Adipose tissue (tissue), 3 donors: Measurements from ENCODE around the gene PKM. TPM values are rescaled to one million over a fixed set of nuclear protein-coding genes. Genes with fewer than 3 reads are reported as not detected.

Experiments used
- H3K27ac ChIP-seq: one replicate; pipeline ENCODE4 v1.5.1; 2013; ENCODE audit warnings: low read depth, low read length
- WGBS, 3 donors: extraction: QIAGEN DNeasy Blood & Tissue Kit; methylation state at CpG; one replicate each; pipeline ENCODE4 v1.1.7; 2013; 5-methylcytosine and 5-hydroxymethylcytosine counted together
- polyA plus RNA-seq, 3 donors: library from polyadenylated mRNA; stranded (reverse); fragments of 200-250 nt; gene quantifications; one replicate each; pipeline ENCODE4 v1.2.3, GENCODE V29; 2013
- donor health status: healthy with polysubstance abuse.
- donor health status: Bipolar disorder and iron deficiency.
- donor health status: healthy.

The PKM gene
- polyA plus RNA-seq, 3 donors, result 126 to 249 (median 242) TPM

DNA sequence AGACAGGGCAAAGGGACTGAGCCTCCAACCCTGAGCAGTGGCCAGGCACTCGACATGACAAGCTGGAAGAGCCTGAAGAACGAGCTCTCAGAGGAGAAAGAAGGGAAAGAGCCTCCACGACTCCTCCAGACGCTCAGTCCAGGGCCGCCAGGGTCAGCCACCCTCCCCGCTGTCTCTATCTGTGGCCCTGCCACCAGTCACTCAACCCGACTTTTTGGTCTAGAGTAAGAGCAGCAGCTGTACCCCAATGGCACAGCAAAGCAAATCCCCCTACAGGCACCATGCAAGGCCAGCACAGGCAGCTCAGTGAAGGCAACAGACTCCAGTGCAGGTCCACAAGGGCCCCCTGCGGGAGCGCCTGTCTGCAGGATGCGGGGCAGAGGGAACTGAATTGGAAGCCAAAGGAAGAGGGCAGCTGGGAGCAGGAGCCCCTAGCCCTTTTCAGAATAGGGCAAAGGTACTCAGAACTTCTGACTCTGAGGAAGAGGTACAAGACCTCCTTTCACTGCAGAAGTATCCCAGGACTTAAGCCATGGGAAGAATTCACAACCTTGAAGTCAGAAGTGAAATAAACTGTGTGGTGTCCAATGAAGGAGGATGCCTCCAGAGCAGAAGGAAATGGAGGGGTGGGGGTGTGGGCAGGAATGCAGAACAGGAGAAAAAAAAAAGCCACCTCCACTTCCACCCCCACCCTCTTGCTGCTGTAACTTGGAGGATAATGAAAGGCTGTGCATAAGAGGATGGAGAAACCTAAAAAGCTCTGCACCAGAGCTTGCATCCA, 24.9 kb downstream of the PKM start:
- no peak overlapping the region for H3K27ac ChIP-seq
- 89 to 94% (median 93%) methylated on average over 10 of the region's 10 CpGs for WGBS, 3 donors

DNA sequence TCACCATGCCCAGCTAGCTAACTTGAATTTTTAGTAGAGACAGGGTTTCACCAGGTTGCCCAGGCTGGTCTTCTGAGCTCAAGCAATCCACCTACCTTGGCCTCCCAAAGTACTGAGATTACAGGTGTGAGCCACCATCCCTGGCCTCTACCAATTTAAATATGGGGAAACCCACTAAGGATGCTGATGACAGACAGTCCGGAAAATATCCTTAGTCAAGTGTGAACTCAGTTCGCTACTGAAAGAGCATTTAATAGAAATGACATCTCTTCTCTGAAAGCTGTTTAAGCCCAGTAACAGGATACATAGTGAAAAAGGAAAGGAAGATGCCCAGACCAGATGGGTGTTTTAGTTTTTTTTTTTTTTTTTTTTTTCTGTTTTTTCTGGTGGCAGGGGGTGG, 25.7 kb downstream of the PKM start:
- H3K27ac ChIP-seq, result no peak overlapping the region
- WGBS, 3 donors, result 90 to 98% (median 93%) methylated on average over 2 of the region's 2 CpGs

DNA sequence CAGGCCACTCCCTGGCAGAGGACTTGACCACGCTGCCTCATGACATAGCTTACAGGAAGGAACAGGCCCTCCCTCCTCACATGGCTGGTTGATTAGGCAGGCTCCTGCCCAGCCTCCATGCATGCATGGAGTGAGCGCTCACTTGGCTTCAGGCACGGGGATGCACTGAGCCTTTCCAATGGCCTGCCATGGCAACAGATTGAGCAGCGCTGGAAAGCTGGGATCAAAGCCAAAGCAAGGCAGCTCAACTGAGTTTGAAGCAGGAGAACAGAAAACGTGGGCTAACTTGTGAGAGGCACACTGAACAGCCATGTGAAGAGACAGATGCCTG, 27.5 kb downstream of the PKM start:
- 35 to 49% (median 42%) methylated on average over 5 of the region's 5 CpGs for WGBS, 3 donors
- H3K27ac ChIP-seq, result no peak overlapping the region

DNA sequence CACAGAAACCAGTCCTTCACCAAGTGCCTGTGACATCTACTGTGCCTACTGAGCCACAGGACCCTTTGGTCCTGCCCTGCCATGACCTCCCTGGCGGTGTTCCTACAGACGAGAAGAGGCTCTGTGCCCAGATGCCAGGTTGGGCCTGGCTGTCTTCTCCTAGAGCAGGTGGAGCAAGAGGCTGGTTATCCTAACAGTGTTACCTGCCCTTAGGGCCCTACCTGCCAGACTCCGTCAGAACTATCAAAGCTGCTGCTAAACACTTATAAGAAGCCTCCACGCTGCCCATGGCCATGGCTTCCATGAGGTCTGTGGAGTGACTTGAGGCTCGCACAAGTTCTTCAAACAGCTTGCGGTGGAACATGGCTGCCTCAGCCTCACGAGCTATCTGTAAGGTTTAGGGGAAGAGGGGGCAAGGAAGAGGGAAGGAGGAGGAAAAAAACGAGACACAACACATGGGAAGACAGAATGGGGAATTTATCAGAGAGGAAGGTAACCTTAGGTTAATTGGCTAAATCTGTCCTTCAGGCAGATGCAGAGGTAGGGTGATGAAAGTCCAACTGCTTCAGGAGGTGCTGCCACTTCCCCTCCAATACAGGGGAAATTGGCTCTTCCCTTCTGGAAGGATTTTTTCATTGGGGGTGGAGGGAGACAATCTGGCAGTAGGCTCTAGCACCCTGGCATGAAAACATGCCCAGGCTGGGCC, 28.0 kb downstream of the PKM start:
- 81 to 84% (median 83%) methylated on average over 8 of the region's 8 CpGs for WGBS, 3 donors
- H3K27ac ChIP-seq, result no peak overlapping the region

DNA sequence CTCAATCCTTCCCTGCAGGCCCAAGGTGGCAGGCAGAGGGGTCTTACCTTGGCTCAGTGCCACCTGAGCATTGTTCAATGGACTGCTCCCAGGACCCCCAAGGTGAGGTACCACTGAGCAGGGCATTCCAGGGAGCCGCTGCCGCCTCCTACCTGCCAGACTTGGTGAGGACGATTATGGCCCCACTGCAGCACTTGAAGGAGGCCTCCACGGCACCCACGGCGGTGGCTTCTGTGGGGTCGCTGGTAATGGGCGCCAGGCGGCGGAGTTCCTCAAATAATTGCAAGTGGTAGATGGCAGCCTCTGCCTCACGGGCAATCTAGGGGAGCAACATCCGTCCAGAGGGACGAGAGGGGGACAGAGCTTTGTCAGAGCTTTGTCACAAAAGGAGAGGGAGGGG, 28.7 kb downstream of the PKM start:
- no peak overlapping the region for H3K27ac ChIP-seq
- 92 to 96% (median 93%) methylated on average over 13 of the region's 13 CpGs for WGBS, 3 donors

DNA sequence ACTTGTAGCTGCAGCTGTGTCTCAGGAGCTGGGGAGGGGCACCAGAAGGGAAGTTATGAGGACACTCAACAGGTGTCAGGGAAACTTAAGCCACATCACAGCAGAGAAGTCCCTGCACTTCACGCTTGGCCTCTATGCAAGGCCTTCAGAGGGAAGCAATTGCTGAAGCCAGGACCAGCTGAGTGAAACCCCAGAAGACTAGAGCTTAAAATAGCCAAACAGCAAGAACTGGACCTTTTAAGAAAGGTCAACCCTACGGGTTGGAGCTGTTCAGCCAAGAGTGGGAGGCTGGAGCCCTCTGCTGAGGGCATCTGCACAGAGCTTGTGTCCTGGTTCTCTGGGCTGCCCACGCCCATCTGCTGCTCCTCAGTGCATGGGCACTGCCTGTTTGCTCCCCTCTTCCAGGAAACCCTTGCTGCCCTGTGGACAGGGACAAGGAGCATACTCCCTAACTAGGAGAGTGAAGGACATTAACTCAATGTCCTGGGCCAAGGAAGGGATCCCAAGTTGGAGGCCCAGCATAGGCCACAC, 29.5 kb downstream of the PKM start:
- 70 to 81% (median 74%) methylated on average over 3 of the region's 3 CpGs for WGBS, 3 donors

DNA sequence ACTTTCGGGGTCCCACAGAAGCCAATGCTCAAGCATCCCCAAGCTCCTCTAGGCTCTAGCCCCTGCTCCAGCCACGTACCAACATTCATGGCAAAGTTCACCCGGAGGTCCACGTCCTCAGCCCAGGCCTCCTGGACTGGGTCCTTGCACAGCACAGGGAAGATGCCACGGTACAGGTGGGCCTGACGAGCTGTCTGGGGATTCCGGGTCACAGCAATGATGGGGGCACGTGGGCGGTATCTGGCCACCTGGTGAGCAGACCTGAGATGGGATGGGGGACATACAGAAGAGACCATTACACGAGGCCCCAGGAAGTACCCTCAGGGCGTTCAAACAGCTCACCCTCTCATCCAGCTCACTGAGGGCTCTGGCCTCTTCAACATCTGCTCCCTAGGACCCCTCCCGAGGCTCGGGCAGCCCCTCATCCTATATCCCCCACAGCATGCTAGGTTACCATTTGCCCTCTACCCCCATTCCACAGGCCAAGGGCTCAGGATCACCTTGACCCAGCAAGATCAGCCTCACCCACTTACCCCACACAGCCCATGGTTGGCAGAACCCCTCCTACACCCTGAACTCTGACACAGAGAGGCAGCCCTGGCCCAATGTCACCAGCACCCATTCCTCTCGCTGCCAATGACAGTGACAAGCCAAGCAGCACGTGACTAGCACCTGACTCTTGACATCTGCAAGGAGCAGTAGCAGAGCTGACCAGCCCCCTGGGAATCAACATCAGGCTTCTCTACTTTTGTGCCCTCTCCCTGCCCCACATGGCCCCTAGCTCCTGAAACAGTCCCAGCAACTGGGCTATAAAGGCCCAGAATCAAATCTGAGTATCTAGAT, 30.4 kb downstream of the PKM start:
- no peak overlapping the region for H3K27ac ChIP-seq
- 87 to 89% (median 88%) methylated on average over 15 of the region's 15 CpGs for WGBS, 3 donors

More for the DNA sequence above, 29.5 kb downstream of the PKM start:
- H3K27ac ChIP-seq, result no peak overlapping the region

DNA sequence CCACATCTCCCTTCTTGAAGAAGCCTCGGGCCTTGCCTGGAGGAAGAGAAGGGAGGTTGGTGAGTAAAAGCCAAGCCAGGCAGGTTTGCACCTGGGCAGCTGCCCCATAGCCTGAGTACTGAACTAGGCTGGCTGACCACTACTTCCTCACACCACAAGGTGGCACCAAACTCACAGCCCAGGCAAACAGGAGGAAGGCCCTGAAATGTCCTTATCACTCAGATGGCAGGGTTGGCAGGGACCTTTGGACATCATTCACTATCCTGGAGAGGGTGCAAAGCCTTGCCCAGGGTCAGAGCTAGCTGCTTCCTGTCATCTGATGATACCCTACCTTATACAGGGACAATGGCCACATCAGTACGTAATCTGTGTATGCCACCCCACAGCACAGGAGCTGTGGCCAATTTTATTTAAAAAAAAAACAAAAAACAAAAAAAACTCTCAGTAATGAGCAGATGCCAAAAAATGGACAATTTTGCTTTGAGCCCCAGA, 31.2 kb downstream of the PKM start:
- no peak overlapping the region for H3K27ac ChIP-seq
- 53 to 82% (median 73%) methylated on average over 2 of the region's 2 CpGs for WGBS, 3 donors

DNA sequence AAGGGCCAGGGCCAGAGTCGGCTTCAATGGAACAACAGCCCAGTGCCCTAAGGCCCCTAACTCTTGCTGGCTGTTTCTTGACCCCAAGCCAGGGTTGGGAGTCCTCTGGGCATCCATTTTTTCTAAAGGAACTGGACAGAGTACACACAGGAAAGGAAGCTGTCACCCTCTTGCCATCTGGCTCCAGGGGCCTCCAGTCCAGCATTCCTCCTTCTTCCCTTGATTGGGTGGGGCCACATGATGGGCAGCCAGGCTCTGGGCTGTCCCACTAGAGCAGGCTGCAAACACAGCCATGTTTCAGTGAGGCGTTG, 31.8 kb downstream of the PKM start:
- H3K27ac ChIP-seq, result no peak overlapping the region
- WGBS, 3 donors, result 83 to 89% (median 88%) methylated on average over 2 of the region's 2 CpGs

DNA sequence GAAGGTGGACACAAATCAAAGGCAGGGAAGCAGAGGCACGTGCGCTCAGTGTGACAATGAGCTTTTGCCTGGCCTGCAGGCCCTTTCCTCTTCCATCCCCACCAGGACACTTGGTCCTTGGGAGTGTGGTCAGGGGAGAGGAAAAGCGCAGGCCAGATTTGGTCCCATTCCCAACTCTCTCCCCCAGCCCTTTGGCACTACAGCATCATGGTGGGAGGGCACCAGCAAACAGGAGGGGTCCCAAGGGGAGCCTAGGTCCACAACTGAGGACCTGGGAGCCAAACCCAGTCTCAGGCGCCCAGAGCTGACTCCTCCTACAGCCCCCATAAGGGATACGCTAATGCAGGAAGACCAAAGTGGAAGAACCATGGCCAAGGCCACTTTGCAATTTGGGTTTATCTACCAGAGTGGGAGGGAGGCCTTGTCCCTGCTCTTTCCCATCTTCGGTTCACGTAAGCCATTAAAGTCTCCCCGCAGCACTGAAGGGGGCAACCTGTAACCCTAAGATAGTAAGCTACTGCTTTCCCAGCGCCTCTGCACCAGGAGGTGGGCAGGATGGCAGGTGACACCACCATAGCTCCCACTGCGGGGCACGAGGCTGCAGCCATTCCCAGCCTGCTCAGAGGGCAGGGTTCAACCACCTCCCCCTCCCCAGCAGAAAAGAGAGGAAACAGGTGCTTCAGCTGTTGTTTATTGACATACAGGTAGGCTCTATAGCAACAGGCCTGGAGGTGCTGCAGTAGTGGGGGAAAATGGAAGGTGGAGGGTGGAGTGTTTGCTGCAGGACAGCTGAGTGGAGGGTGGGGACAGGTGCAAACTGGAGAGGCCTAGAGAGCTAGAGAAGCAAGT, 32.4 kb downstream of the PKM start:
- H3K27ac ChIP-seq, result no peak overlapping the region
- WGBS, 3 donors, result 70 to 83% (median 74%) methylated on average over 10 to 11 of the region's 11 CpGs

DNA sequence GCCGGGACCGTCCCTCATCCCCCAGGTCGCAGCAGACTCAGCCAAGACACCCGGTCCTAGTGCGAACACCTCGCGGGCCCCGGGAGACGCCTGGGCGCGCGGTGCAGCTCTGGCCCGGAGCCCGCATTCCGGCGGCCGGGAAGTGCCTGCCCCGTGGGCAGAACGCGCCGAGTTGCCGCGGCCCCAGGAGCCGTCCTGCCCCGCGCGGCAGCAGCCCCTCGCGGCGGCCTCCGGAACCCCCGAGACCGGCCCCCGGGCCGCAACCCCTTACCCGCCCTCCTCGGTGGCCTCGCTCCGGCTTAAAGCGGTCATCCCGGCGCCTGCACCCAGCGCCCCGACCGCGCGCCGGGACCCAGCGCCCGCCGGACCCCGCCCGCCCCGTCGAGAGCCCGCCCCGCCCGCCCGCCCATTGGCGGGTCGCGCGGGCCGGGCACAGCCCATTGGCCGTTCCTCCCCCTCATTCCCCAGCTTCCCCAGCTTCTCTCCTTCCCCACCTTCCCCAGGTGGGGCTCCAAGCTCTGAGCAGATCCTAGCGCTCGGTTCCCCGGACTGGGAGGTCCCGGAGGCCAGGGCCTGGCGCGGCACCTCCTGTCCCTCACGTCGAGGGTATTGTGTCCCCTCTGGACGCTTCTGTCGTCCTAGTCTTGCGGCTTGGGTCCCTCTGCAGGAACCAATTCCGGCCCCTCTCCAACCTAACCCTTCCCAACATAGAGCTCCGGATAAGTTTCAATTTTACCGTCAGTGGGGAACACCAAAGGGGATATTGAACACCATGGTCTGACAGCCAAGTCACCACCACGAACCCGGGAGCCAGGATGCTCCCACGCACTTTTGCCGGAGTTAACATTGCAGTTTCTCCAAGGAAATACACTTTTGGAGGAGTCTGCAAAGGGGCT, 33.3 kb downstream of the PKM start, which contains the start of gene GRAMD2A:
Gene GRAMD2A (minus strand): TSS at position 328 of the 896 bp plus-strand sequence.
- no peak within 1 kb of the TSS for H3K27ac ChIP-seq
- 13 to 16% (median 15%) methylated on average over 55 to 81 of the region's 83 CpGs for whole genome bisulfite sequencing, 3 donors

DNA sequence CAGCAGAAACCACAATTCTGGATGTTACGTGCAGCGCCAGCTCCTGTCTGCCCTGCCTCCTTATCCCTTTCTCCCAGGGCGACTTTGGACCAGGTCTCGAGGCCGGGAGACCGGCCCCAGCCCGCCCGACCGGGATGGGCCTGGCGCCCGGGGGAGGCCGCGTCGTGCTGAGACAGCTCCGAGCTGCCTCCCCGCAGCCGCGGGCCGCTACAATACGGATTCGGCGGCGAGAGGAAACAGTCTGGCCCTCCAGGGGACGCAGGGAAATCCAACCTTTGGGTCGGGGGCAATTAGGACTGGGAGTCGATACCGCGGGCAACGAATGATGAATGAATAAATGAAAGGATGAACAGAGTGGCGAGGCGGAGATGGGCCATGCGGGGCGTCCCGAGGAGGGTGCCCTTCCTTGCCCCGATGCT, 33.9 kb downstream of the PKM start:
- H3K27ac ChIP-seq, result no peak overlapping the region
- WGBS, 3 donors, result 5 to 18% (median 9%) methylated on average over 35 of the region's 35 CpGs

DNA sequence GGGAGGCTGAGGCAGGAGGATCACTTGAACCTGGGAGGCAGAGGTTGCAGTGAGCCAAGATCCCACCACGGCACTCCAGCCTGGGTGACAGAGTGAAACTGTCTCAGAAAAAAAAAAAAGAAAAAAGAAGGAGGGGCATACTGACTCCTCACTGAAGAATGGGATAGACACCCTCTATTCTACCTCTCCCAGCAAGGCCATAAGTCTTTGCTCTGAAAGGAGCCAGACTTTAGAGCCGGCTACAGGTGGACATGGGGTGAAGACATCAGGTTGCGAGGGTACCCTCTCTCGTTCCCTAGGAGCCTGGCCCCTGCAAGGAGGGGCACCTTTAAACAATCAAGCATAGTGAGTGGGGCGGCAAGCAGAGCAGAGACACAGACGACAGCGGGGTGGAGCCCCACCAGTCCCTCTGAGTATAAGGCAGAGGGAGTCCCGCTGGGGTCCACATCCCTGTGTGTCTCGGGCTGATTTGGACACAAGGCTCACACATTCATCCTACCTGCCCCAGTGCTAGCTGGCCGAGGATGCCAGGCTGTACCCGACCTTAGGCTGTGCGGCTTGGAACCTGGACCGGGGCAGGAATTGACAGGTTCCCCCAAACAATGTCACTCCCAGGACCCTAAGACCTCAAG, 34.5 kb downstream of the PKM start:
- WGBS, 3 donors, result 64 to 82% (median 80%) methylated on average over 12 to 13 of the region's 13 CpGs
- no peak overlapping the region for H3K27ac ChIP-seq

DNA sequence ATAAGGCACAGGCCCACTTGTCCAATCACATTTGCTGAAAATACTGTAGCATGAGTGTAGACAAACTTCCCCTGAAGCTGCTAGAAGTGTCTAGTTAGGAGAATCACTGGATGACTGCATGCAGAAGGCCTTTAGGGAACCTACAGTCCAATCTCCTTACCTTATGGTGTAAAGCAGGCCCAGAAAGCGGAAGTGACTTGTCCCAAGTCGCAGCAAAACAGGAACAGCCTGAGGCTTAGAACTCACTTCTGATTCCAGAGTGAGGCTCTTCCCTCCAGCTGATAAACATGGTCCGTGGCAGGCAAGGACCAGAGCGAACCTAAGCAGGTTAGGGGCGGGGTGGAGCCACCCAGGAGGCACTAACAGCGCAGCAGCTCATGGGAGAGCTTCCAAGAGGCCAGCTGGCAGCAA, 35.9 kb downstream of the PKM start:
- WGBS, 3 donors, result 57 to 80% (median 67%) methylated on average over 6 of the region's 6 CpGs

DNA sequence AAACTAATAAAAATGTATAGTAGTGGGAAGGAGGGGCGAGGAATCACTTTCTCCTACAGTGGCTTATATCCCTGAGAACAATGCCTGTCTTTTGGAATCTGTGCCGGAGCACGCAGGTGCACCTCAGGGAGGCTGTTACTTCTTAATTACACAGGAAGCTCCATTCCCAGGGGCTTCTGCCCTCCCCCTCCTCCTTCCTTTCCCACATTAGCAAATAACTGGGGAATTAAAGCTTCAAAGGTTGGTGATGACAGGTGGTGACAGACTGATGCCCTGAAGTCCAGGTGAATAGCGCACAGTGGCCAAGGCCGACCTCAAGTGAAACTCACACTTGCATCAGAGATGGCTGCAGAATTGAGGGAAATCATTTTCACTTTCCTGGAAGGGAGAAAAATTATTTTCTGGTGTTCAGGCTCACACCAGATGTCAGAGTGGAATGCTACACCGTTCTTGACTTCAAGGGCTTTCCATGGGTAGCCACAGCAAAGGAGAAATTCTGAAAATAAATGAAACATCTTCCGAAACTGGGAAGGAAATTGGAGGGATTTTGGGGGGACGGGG, 37.1 kb downstream of the PKM start:
- 70 to 85% (median 81%) methylated on average over 8 of the region's 8 CpGs for WGBS, 3 donors
- H3K27ac ChIP-seq, result no peak overlapping the region

More for the DNA sequence above, 35.9 kb downstream of the PKM start:
- H3K27ac ChIP-seq, result no peak overlapping the region

DNA sequence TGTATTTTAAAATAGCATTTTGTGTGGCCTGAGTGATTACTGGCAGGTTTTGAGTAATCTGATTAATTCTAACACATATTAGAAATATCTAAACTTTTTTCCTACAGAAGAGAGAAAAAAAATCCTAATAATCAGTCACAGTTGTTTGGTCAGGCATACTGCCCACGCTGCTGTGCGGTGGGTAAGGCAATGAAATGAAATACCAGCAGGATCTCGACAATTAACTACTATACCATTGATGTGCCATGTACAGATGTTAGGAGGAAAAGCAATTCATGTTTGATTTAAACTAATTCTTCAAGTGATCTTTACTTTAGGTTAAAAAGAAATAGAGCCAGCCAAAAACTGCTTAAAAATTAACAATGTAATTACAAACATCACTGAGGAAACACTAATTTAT, 38.6 kb downstream of the PKM start:
- no peak overlapping the region for H3K27ac ChIP-seq
- WGBS, 3 donors, result 39 to 93% (median 86%) methylated on average over 3 of the region's 3 CpGs
